Middle frontal gyrus (tissue), 1 donor: ENCODE data around the gene CCDC157.
"Not testable (repeated sequence)": the region's sequence is repeated elsewhere in the genome, so short reads cannot be mapped to it uniquely, and the experiment has no call there.

Experiments
- DNase-seq: peaks from one replicate; pipeline ENCODE4 v3.0.0-alpha.2; 2015; ENCODE audit warnings: low spot score; ENCODE audit errors: extremely low spot score

Gene CCDC157

DNA sequence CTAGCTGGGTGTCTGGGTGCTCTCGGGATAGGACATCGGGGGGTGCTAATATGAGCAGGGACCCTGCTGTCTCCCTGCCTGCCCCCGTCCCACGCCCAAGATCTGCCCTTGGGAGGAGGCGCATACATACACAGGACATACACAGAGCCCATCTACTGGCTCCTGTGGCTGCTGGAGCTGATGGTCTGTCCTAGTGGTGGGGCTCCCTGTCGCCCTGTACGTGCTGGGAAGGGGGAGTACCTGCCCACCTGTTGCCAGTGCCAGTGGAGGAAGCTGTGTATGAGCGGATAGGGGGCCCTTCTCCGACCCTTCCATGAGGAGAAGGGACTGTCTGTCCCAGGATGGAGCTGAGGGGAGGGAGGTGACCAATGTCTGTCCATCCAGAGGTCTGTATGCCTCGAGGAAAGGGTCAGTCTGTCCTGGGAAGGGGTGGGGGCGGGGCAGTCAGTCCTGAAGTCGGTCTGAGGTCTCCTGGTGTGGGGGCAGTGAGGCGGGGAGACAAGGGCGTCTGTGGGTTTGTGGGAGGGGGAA lies 31.0 kb upstream of the CCDC157 start:
- no peak for DNase-seq

DNA sequence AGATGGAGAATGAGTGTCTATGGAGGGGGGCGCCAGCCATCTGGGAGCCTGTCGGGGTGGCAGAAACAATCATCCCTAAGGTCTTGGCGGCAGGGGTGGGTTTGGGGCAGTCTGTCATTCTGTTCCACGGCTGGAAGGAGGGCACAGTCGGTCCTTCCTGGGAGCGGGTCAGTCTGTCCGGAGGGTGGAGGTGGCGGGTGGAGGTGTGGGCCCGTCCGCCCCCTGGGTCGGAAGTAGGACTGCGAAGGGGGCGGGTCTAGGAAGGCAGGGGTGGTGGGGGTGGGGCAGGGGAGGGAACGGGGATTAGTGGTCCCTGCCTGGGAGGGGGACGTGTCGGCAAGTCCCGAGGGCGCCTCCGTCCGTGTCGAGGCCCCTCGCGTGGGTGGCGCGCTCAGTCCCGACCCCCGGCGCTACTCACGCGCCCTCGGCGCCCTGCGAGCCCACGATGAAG lies 30.5 kb upstream of the CCDC157 start:
- DNase-seq = no peak

DNA sequence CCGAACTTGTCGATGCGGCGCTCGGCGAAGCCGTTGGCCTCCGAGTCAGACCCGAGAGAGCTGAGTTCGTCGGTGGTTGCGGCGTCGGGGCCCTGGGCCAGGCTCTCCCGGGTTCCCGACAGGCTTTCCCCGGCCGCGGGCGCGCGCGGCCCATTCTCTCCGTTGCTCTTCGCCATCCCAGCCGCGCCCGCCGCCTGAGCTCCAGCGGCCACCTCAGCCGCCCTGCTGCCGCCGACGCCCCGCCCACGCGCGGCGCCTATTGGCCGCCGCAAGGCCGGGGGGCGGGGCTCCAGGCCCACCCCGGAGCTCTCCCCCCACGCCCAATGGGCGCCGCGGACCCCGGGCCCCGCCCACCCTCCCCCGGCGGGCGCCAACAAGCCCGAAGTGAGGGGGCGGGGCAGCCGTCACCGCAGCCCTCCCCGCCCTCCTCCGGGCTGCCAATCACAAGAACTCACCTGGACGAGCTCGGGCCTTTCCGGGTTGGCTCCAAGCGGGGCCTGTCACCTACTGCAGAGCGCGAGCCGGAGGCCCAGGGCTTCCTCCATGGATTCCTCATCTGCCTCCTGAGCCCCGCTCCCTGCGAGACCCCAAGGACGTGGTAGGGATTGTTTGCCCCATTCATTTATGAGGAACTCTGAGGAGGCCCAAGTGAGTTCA lies 30.0 kb upstream of the CCDC157 start, which contains the start of gene TBC1D10A:
TSS of gene TBC1D10A (minus strand) at position 236 of the 657 bp plus-strand sequence. CDS start at position 176, 60 bp downstream.
- DNase-seq = peak; percentile 71

DNA sequence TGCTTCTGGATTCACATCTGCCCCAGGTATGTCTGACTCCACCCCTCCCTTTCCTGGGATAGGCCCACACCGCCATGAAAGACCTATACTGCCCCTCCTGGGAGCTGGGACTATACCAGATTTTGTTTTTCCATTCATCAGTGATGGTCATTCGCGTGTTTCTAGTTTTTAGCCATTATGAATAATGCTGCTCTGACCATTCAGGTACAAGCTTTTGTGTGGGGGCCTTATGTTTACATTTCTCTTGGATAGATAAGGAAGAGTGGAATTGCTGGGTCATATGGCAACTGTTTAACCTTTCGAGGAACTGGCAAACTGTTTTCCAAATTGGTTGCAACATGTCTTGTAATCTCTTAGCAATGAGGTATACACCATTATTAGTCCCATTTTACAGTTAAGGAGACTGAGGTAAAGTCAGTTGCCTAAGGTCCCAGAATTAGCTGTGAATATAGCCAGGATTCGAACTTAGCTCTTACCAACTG lies 28.9 kb upstream of the CCDC157 start:
- DNase-seq = no peak

DNA sequence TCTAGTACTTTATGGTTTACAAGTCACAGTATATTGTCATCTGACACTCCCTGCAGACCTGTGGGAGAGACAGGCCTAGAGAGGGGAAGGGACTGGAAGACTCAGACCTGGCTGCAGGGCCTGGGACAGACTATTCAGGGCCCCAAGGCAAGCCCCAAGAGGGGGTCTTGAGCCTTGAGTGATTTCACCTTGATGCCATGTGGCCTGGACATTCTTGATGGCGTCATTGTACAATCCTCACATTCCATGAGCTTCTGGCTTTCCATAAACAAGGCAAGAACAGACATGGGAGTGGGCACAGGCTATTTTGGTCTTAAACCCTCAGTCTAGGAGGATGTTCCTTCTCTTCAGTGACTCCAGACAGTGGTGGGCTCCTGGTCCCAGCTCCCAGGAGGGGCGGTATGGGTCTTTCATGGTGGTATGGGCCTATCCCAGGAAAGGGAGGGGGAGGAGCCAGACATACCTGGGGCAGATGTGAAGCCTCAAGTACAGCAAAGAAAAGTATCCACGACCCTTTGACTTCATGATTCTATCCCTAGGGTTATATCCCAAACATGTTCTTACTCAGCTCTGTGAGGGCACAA lies 28.2 kb upstream of the CCDC157 start:
- no peak for DNase-seq

DNA sequence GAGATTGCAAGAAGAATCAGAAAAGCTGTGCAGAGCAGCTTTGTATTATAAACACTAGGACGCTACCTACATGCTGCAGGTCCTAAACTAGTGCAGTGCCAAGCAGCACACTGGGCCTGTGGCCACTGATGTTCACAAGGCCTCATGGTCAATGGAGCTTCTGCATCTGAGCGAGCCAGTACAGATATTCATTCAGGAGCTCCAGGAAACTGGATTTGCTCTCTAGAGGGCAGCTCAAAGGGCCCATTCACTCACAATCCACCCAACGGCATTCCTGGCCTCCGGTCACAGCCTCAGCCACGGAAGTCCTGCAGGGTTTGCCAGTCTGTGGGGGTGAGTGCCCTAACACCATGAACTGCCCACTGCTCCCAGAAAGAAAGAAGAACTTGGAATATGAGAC lies 24.3 kb upstream of the CCDC157 start:
- no peak for DNase-seq

DNA sequence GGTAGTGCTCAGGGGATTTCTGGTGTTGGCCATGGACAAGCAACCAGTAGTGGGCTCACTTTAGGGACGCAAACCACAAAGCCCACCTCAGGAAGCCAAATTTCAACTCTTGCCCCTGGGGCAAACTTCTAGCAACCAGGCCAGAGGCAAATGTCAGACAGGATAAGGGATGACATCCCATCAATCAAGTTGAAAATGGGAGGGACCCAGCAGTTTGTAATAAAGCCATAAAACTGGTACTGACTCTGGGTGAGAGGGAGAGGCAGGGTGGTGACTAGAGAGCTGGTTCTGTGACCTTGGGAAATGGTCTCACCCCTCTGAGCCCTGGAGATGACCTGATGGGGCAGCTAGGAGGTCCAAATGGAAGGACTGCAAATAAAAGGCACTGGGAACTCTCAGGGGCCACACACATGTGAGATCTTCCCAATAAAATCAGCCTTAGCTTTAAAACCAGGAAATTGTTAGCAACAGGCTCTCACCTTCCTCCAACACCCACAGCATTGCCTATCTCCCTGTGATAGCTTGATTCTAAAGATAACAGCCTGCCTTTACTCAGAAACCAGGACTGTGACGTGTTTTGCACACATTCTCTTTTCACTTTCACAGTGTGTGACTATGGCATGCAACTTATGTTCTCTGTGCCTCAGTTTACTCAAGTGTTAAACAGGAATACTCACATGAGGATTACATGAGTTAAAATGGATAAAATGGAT lies 23.7 kb upstream of the CCDC157 start:
- no peak for DNase-seq

DNA sequence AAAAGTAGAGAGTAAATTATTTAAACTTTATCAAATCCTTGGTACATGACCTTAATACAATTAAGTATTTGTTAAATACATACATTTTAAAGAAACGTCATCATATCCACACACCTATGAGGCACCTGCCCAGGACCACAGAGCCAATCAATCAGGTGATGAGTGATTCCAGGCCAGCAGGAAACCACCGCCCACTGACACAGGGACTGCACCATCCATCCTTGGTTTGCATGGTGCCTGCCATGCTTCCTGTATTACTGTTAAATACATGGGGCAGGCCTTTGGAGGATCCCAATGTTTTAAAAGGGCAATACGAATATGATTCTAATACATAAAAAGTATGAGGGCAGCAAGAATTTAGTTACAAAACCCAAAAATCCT lies 23.1 kb upstream of the CCDC157 start:
- DNase-seq = no peak

DNA sequence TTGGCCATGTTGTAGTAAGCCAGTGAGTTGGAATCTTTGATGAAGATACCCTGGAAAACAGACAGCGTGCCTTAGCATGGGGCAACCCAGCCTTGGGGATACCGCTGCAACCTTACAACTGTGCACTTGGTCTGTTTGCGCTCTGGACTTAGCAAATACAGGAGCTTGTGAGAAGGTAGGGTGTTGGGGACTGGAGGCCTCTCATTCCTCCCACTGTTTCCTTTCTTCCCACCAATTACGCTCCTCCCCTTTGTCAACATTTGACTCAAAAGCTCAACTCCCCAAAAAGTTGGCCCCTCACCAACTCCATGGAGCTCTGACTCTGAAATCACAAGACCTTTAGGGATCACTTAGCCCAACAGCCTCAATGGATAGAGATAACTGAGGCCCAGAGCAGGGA lies 22.2 kb upstream of the CCDC157 start:
- no peak for DNase-seq

DNA sequence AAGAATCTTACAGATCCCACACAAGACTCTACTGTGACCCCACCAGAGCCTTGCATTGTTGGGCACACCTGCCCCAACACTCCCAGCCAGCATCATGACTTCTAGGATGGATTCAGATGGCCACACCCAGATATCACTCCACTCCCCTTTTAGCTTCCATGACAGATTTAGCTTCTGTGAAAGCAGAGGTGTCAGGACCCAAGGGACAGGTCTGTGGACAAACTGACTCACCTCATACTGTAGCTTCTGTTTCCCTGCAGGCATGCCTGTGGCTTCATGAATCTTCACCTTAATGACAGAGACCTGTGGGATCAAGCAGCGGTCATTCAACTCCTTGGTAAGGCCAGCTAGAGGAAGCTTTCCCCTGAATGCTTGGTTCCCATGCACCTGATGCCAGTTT lies 21.6 kb upstream of the CCDC157 start:
- no peak for DNase-seq

DNA sequence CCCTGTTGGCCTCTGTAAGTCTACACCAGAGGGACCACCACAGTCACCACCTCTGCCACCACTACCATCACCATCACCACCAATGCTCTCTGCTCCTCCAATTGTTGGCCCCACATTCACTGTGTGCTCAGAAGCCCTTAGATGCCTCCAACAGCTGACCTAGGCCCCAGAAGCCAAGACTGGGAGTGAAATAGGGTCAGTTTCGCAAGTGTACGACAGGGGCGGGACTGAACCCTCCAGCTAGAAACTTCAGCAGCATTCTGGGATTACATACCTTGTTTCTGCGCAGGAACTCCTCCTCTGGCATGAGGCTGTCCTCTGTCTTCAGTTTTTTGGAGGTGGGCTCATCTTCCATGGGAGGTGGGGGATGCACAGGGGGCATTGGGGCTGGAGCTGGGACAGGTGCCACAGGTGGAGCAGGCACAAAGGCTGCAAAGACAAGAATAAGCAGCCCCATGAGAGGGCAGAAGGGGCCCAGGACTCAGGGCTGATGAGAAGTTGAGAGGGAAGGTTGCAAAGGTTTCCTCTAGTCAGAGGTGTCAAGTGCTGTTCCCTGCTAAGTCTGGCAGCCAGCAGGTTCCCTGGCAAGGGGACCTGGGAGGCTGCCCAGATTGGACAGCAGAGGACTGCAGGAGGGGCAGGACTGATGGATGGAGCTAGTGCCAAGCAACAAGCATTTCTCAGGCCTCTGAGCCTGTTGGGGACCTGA lies 19.9 kb upstream of the CCDC157 start:
- no peak for DNase-seq

DNA sequence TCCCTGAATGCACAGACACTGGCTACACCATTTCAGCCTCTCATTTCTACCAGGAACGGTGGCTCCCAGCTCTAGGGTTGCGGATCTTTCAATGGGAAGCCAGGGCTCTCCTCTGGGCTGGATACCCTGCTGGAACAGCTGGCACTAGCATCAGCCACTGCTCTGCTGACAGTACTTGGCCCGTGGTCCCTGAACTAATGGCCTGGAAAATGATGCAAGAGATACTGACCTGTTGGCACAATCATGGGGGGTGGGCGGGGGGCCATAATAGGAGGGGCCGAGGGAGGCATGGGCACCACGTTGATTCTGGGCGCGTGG lies 19.4 kb upstream of the CCDC157 start:
- DNase-seq = no peak

DNA sequence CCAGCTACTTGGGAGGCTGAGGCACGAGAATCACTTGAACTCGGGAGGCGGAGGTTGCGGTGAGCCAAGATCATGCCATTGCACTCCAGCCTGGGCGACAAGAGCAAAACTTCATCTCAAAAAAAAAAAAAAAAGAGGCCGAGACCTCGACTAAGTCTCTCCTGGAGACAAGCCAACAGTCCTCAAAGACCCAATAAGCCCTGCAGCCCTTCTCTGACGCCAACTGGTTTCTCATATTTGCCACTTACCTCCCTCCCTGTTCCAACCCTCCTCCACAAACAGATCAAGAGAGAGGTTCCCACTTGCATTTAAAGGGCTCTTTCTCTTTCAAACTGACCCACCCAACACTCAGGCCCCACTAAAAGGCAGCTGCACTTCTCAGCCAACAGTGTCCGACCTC lies 18.5 kb upstream of the CCDC157 start:
- not testable (repeated sequence) for DNase-seq

DNA sequence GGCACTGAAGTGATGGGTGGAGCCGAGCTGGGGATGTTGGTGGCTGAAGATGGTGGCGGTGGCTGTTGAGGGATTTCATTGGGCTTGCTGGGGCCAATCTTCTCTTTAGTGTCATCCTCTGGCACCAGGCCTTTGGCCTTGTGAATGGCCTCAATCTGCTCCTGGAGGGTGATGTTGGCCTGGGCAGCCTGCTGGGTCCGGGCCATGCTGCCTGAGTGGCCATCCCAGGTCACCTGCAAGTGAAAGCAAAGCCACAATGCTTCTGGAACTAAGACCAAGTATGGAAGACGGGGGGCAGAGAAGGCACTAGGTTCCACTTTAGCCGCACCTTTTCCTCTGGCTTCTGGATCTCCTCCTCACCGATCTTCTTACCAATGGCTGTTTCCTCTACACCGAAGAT lies 18.0 kb upstream of the CCDC157 start:
- no peak for DNase-seq

DNA sequence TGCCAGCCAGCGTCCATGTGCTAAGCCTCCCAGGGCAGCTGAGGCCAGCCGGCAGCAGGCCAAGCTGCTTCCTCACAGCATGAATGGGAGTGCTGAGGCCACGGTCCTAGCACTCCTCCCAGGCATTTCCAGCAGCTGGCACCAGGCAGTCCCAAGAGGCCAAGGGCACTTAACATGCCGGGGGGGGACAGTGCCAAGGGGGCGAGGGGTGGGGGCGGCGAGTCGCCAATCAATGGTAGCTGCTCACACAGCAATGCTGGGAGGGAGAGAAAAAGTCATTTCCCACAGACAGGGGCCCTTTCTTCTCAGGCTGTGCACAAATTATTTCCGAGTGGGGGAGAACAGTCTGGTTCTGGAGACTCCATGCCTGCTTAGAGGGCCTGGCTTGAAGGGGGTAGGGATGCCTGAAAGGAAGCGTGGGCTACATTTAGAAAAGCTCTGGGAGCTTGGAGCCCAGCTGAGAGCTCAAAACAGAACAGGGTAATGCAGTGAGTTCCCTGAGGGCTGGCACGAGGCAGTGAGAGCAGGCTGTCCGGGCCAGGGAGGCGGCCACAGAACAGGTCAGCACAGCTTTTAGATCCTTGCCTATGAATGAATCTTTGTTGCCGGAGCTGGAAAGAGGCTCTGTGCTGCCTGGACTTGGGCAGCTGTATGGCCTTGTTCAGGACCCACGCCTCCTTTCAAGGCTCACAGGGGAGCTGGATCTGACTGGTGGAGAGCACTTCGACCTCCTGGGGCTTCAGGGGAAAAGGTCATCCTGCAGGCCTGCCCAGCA lies 15.7 kb upstream of the CCDC157 start:
- DNase-seq = peak; percentile 59

DNA sequence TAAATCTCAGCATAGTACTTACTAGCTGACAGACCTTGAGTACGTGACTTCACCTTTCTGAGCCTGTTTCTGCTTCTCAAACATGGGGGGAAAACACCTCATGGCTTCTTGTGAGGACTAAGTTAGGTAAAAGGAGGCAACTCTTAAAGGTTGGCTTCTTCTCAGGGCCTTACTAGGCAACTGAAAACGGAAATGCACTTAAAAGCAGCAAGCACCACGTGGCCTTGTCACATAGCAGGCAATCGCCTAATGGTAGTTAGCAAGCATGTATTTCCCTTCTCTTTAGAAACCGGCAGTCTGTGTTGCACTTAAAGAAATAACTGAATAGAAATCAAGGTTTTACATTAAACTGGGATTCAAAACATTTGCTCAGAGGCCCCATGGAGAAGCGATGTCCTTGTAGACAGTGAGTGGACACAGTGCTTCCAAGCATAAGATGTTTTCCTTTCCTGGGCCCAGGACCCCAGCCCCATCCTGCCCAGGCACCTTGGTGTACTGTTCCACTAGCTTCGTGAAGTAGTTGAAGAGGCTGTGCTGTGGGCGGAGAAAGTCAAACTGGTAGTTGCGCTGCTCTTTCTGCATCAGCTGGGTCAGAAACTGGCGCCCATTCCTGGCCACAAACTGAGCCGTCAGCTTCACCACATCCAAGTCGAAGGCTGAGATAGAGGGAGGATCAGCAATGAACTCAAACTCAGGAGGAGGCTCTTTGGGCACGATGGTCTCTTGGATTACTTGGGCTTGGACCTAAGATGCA lies 12.2 kb upstream of the CCDC157 start:
- DNase-seq = no peak

DNA sequence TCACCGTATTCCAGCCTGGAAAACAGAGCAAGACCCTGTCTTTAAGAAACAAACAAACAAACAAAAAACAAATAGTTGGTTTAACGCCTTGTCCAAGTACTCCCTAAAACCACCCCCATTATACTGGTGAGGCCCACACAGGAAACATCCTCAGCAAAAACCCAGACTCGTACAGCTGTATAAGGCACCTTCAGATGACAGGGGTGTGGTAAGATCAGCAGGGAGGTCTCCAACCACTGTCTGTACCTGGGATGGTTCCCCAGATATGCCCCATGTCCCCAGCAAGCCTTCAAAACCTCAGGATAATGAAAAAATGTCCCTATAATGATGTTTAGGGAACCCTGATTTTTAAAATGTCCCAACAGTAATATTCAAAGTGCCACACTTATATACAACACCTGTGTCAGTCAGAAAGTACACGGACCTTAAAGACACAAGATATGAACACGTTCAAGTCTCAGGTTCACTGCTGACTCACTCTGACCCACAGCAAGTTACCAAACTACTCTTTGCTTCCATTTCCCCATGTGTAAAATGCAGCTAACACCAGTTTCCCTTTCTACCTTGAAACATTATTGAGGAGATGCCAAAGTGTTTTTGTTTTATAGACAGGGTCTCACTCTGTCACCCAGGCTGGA lies 9.4 kb upstream of the CCDC157 start:
- DNase-seq = no peak

DNA sequence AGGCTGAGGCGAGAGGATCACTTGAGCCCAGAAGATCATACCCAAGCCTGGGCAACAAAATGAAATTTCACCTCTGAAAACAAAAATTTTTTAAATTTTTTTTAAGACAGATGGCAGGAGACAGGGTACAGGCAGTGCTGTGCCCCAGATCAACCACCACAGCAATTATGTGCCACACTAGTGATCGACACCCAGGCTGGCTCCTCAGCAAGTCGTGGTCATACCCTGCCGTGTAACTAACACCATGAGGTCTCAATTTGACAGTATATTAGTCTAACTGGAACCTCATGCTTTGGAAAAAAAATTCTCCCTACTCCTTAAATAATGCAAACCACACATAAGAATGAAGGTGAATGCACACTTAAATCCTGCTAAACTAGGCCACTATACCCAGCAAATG lies 8.4 kb upstream of the CCDC157 start:
- DNase-seq = no peak

DNA sequence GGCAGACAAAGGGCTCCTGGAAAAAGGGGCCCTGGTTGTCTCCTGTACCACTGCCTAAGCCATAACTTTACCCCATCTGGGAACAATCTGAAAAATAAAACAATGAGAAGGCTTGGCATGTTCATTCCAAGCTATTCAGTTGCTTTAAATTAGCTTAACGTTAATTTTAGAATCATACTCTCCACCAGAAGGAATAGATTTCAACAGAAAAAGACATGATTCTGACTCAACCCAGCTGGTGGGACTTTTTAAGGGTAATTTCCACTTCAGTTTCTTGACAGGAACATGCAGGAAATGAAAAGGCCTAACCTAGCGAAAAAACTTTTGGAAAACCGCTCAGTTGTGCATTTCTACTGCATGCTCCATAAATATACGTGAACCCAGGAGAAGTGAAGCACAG lies 8.0 kb upstream of the CCDC157 start:
- no peak for DNase-seq

DNA sequence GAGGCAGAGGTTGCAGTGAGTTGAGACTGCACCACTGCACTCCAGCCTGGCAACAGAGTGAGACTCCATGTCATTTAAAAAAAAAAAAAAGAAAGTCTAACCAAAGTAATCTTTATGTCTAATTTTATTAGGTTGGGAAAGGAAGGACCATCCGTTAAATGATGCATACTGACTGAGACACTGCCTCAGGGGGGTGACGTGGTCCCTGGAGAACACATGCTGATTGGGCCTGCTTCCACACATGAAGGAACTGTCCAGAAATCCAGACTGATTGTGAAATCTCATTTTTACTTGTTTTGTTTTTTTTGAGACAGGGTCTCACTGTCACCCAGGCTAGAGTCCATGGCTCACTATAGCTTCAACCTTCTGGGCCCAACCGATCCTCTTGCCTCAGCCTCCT lies 5.6 kb upstream of the CCDC157 start:
- no peak for DNase-seq
